ENCODE measurements around the gene AOC3.
"Not testable (repeated sequence)": the region's sequence is repeated elsewhere in the genome, so short reads cannot be mapped to it uniquely, and the experiment has no call there.

The AOC3 gene

DNA sequence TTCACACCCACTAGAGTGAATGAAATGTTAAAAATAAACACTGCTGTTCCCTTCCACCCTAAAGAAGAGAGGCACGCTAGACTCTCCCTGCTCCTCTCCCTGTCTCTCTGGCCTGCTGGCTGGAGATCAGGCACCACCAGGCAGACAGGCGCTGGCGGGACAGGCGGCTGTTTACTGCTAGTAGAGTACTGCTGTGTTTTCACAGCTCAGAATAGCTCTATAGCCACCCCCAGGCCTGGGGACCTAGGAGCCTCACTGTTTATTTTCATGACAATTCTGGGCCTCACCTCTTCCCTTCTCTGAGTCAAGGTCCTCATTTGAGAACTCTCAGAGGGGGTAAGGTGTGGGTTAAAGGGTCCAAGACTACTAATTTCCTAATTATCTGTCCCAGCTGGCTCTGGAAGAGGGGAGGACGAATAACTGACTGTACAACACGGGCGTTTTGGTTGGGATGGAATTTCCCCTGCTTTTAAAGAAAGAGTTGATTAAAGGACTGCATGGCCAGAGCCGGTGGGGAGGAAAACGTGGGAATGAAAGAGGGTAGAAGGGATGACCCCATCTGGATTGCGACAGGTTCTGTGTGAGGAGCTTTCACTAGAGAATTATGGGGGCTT, 40.6 kb downstream of the AOC3 start:
- no peak overlapping the region for H3K9ac ChIP-seq (ENCODE audit: low read depth in 1 of 2, low read length in 2 of 2)
- H3K36me3 ChIP-seq (ENCODE audit: control insufficient read depth in 1 of 2, insufficient read depth in 2 of 2, low read length in 2 of 2) = no peaks in the 10 kb centered on the region
- H3K9me3 ChIP-seq (ENCODE audit: control insufficient read depth in 1 of 2, low read length in 2 of 2) = no peaks in the 10 kb centered on the region
- H3K27me3 ChIP-seq (ENCODE audit: control insufficient read depth in 1 of 2, insufficient read depth in 2 of 2, low read length in 2 of 2) = no peaks in the 10 kb centered on the region
- H3K4me3 ChIP-seq (ENCODE audit: low read depth in 1 of 2, low read length in 2 of 2) = no peak overlapping the region
- H3K4me1 ChIP-seq (ENCODE audit: control insufficient read depth in 1 of 2, insufficient read depth in 2 of 2, low read length in 2 of 2) = peaks cover 28 to 30% of the 10 kb centered on the region in 2 donors
- no peak overlapping the region for H3K27ac ChIP-seq (ENCODE audit: low read depth, low read length)

DNA sequence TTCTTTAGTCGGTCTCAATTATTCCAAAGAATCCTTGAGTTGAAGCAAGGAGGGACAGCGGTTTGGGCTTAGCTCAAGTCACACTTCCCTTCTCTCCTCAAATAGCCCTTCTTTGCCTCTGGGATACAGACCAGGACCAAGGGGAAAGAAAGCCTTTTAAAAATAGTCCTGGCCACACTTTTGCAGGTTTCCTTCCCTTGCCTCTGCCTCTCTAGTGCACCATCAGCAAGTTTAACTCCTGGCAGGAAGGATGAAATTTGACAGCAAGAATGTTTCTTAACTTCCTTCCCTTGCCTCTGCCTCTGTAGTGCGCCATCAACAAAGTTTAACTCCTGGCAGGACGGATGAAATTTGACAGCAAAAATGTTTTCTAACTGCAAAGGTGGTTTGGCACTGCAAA, 42.4 kb downstream of the AOC3 start:
- Histone ChIP-seq H3K9me3 (ENCODE audit: control insufficient read depth in 1 of 2, low read length in 2 of 2) (no peaks in the 10 kb centered on the region), H3K27me3 (ENCODE audit: control insufficient read depth in 1 of 2, insufficient read depth in 2 of 2, low read length in 2 of 2) (no peaks in the 10 kb centered on the region), H3K4me1 (ENCODE audit: control insufficient read depth in 1 of 2, insufficient read depth in 2 of 2, low read length in 2 of 2) (peaks cover 23 to 29% of the 10 kb centered on the region in 2 donors), H3K4me3 (ENCODE audit: low read depth in 1 of 2, low read length in 2 of 2) (no peak overlapping the region), H3K36me3 (ENCODE audit: control insufficient read depth in 1 of 2, insufficient read depth in 2 of 2, low read length in 2 of 2) (no peaks in the 10 kb centered on the region), H3K27ac (ENCODE audit: low read depth, low read length) (no peak overlapping the region), H3K9ac (ENCODE audit: low read depth in 1 of 2, low read length in 2 of 2) (no peak overlapping the region)

DNA sequence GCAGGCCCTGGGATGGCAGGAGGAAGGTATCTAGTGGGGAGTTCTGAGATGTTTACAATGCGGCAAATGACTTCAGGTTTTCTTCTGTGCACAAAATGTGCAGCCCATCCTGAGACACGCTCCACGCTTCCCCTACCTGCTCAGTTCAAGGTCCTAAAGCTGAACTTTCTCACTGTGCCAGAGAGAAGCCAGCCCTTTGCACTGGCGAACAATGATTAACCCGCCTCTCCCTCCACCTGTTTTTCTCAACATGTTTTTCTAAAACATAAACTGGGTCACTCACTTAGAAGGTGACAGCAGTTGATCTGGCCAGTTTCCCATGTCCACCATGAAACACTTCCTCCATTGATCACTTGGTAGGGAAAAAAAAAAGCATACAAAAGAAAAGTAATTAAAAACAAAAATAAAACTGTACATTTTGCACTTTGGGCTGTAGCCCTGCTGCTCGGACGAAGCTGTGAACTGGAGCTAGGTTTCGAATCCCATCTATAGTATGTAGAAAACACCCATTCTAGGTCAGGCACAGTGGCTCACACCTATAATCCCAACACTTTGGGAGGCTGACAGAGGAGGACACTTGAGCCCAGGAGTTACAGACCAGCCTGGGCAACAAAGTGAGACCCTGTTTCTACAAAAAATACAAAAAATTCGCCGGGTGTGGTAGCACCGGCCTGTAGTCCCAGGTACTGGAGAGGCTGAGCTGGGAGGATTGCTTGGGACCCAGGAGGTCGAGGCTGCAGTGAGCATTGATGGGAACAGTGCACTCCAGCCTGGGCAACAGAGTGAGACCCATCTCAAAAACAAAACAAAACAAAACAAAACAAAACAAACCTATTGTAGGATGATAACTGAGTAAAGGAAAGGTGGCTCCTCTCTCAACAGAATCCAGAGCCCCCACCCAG, 43.5 kb downstream of the AOC3 start:
- Histone ChIP-seq H3K36me3 (ENCODE audit: control insufficient read depth in 1 of 2, insufficient read depth in 2 of 2, low read length in 2 of 2) (no peaks in the 10 kb centered on the region), H3K27me3 (ENCODE audit: control insufficient read depth in 1 of 2, insufficient read depth in 2 of 2, low read length in 2 of 2) (no peaks in the 10 kb centered on the region), H3K27ac (ENCODE audit: low read depth, low read length) (no peak overlapping the region), H3K4me3 (ENCODE audit: low read depth in 1 of 2, low read length in 2 of 2) (peak overlapping the region in 1 of 2 donors; percentile 50), H3K9ac (ENCODE audit: low read depth in 1 of 2, low read length in 2 of 2) (no peak overlapping the region), H3K4me1 (ENCODE audit: control insufficient read depth in 1 of 2, insufficient read depth in 2 of 2, low read length in 2 of 2) (peaks cover 23 to 33% of the 10 kb centered on the region in 2 donors), H3K9me3 (ENCODE audit: control insufficient read depth in 1 of 2, low read length in 2 of 2) (no peaks in the 10 kb centered on the region)

DNA sequence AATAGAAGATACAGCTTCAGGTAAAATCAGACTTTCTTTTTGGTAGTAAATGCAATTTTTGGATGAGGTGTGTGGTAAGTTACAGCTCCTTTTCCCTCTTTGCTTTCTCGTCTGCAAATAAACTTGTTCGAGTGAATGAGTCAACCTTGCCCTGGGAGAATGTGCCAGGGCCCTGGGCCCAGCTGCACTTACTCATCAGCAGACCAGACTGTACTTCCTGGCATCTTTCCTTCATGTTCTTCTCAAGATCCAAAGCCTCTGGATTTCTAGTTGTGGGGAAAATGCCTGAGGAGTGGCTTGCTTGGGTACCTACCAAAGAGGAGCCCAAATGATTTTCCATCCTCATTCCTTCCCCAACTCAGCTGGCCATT, 44.2 kb downstream of the AOC3 start:
- Histone ChIP-seq H3K9ac (ENCODE audit: low read depth in 1 of 2, low read length in 2 of 2) (no peak overlapping the region), H3K9me3 (ENCODE audit: control insufficient read depth in 1 of 2, low read length in 2 of 2) (no peaks in the 10 kb centered on the region), H3K4me1 (ENCODE audit: control insufficient read depth in 1 of 2, insufficient read depth in 2 of 2, low read length in 2 of 2) (peaks cover 23 to 33% of the 10 kb centered on the region in 2 donors), H3K27ac (ENCODE audit: low read depth, low read length) (no peak overlapping the region), H3K4me3 (ENCODE audit: low read depth in 1 of 2, low read length in 2 of 2) (no peak overlapping the region), H3K27me3 (ENCODE audit: control insufficient read depth in 1 of 2, insufficient read depth in 2 of 2, low read length in 2 of 2) (no peaks in the 10 kb centered on the region), H3K36me3 (ENCODE audit: control insufficient read depth in 1 of 2, insufficient read depth in 2 of 2, low read length in 2 of 2) (no peaks in the 10 kb centered on the region)

DNA sequence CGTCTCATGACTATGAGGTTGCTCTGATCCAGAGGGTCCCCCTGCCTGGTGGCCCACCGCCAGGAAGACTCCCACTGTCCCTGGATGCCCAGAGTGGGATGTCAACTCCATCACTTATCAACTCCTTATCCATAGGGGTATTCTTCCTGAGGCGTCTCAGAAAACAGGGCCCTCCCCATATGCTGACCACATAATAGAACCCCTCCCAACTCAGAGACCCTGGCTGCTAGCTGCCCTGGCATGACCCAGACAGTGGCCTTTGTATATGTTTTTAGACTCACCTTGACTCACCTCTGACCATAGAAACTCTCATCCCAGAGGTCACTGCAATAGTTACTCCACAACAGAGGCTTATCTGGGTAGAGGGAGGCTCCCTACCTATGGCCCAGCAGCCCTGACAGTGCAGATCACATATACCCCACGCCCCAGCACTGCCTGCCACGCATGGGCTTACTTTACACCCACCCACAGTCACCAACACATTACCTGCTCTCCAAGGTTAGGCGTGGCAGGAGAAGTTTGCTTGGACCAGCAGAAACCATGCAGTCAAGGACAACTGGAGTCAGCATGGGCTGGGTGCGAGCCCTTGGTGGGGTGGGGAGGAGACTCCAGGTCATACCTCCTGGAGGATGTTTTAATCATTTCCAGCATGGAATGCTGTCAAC, 47.3 kb downstream of the AOC3 start:
- Histone ChIP-seq H3K27me3 (ENCODE audit: control insufficient read depth in 1 of 2, insufficient read depth in 2 of 2, low read length in 2 of 2) (no peaks in the 10 kb centered on the region), H3K4me3 (ENCODE audit: low read depth in 1 of 2, low read length in 2 of 2) (no peak overlapping the region), H3K27ac (ENCODE audit: low read depth, low read length) (no peak overlapping the region), H3K36me3 (ENCODE audit: control insufficient read depth in 1 of 2, insufficient read depth in 2 of 2, low read length in 2 of 2) (no peaks in the 10 kb centered on the region), H3K9ac (ENCODE audit: low read depth in 1 of 2, low read length in 2 of 2) (no peak overlapping the region), H3K4me1 (ENCODE audit: control insufficient read depth in 1 of 2, insufficient read depth in 2 of 2, low read length in 2 of 2) (peaks cover 15 to 33% of the 10 kb centered on the region in 2 donors), H3K9me3 (ENCODE audit: control insufficient read depth in 1 of 2, low read length in 2 of 2) (no peaks in the 10 kb centered on the region)

DNA sequence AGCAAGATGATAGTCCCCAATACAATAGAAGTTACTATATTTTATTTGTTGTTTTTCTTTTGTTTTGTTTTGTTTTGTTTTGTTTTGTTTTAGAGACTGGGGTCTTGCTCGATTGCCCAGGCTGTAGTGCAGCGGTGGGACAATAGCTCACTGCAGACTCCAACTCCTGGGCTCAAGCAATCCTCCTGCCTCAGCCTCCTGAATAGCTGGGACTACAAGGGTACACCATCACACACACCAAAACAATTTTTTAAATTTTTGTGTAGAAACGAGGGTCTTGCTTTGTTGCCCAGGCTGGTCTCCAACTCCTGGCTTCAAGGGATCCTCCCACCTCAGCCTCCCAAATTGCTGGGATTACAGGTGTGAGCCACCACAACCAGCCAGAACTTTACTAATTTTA, 49.0 kb downstream of the AOC3 start:
- H3K36me3 ChIP-seq (ENCODE audit: control insufficient read depth in 1 of 2, insufficient read depth in 2 of 2, low read length in 2 of 2); H3K27ac ChIP-seq (ENCODE audit: low read depth, low read length); H3K27me3 ChIP-seq (ENCODE audit: control insufficient read depth in 1 of 2, insufficient read depth in 2 of 2, low read length in 2 of 2); H3K9me3 ChIP-seq (ENCODE audit: control insufficient read depth in 1 of 2, low read length in 2 of 2); H3K9ac ChIP-seq (ENCODE audit: low read depth in 1 of 2, low read length in 2 of 2); H3K4me3 ChIP-seq (ENCODE audit: low read depth in 1 of 2, low read length in 2 of 2): not testable (repeated sequence)
- peaks cover 1 to 22% of the 10 kb centered on the region in 2 donors for H3K4me1 ChIP-seq (ENCODE audit: control insufficient read depth in 1 of 2, insufficient read depth in 2 of 2, low read length in 2 of 2)

DNA sequence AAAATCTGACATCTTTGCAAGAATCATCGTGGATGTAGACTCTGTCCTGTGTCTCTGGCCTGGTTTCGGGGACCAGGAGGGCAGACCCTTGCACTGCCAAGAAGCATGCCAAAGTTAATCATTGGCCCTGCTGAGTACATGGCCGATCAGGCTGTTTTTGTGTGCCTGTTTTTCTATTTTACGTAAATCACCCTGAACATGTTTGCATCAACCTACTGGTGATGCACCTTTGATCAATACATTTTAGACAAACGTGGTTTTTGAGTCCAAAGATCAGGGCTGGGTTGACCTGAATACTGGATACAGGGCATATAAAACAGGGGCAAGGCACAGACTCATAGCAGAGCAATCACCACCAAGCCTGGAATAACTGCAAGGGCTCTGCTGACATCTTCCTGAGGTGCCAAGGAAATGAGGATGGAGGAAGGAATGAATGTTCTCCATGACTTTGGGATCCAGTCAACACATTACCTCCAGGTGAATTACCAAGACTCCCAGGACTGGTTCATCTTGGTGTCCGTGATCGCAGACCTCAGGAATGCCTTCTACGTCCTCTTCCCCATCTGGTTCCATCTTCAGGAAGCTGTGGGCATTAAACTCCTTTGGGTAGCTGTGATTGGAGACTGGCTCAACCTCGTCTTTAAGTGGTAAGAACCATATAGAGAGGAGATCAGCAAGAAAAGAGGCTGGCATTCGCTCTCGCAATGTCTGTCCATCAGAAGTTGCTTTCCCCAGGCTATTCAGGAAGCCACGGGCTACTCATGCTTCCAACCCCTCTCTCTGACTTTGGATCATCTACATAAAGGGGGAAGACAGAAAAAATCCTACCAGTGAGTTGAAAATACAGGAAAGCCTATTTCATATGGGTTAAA, 49.7 kb downstream of the AOC3 start, which contains the start of gene G6PC1:
Gene G6PC1 (plus strand): TSS at position 340 of the 872 bp plus-strand sequence. CDS start 78 bp downstream, at position 418.
- no peak within 1 kb of the TSS for H3K27ac ChIP-seq (ENCODE audit: low read depth, low read length)
- peak within 1 kb of the TSS; percentile 51 to 57 for H3K4me3 ChIP-seq (ENCODE audit: low read depth in 1 of 2, low read length in 2 of 2)
- peak within 1 kb of the TSS in 1 of 2 donors; percentile 31 for H3K9ac ChIP-seq (ENCODE audit: low read depth in 1 of 2, low read length in 2 of 2)
- H3K9me3 ChIP-seq (ENCODE audit: control insufficient read depth in 1 of 2, low read length in 2 of 2) = no peaks in the 10 kb centered on the region
- no peaks in the 10 kb centered on the region for H3K27me3 ChIP-seq (ENCODE audit: control insufficient read depth in 1 of 2, insufficient read depth in 2 of 2, low read length in 2 of 2)
- H3K4me1 ChIP-seq (ENCODE audit: control insufficient read depth in 1 of 2, insufficient read depth in 2 of 2, low read length in 2 of 2) = peaks cover 0 to 15% of the 10 kb centered on the region in 2 donors
- H3K36me3 ChIP-seq (ENCODE audit: control insufficient read depth in 1 of 2, insufficient read depth in 2 of 2, low read length in 2 of 2) = no peaks in the 10 kb centered on the region

DNA sequence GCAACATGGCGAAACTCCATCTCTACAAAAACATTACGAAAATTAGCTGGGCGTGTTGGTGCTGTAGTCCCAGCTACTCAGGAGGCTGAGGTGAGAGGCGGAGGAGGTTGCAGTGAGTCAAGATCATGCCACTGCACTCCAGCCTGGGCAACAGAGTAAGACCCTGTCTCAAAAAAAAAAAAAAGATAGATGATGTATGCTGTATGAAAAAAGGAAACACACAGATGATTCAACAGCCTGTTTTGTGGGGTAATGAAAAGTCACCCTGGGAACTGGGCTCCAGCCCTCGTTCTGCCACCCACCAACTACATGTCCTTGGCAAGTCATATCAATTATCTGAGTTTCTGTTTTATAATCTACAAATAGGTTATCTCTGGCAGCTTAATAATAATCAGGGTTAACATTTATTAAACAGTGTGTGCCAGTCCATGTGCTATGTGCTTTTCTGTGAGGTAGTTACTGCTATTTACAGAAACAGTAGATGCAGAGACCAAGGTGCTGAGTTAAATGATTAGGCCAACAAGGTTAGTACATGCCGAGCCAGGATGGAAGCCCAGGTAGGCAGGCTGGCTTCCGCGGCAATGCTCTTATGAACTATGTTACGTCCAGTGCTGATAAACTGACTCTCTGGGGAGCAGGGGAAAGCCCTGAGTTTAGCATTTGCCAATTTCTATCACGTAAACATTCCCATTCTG, 50.7 kb downstream of the AOC3 start:
- H3K9ac ChIP-seq (ENCODE audit: low read depth in 1 of 2, low read length in 2 of 2) = peak overlapping the region in 1 of 2 donors; percentile 31

DNA sequence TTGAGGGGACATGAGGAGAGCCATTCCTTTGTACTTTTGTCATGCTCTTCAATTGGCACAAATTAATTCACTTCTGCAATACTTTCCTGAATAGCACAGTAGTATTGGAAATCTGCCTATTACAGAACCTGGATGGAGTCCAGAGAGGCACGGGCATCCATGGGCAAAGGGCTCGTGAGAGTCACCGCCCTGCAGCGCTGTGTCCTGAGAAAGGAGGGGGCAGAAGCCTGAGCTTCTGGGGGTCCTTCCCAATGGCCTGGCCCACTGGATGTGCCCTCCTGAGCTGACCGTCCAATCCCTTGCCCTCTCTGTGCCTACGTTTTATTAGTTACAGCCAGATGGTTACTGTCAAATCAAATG, 53.1 kb downstream of the AOC3 start:
- Histone ChIP-seq H3K9me3 (ENCODE audit: control insufficient read depth in 1 of 2, low read length in 2 of 2) (no peaks in the 10 kb centered on the region), H3K4me3 (ENCODE audit: low read depth in 1 of 2, low read length in 2 of 2) (no peak overlapping the region), H3K27me3 (ENCODE audit: control insufficient read depth in 1 of 2, insufficient read depth in 2 of 2, low read length in 2 of 2) (peaks cover 0 to 5% of the 10 kb centered on the region in 2 donors), H3K27ac (ENCODE audit: low read depth, low read length) (no peak overlapping the region), H3K9ac (ENCODE audit: low read depth in 1 of 2, low read length in 2 of 2) (no peak overlapping the region), H3K36me3 (ENCODE audit: control insufficient read depth in 1 of 2, insufficient read depth in 2 of 2, low read length in 2 of 2) (no peaks in the 10 kb centered on the region), H3K4me1 (ENCODE audit: control insufficient read depth in 1 of 2, insufficient read depth in 2 of 2, low read length in 2 of 2) (peaks cover 0 to 9% of the 10 kb centered on the region in 2 donors)

More for the DNA sequence above, 50.7 kb downstream of the AOC3 start:
- H3K4me3 ChIP-seq (ENCODE audit: low read depth in 1 of 2, low read length in 2 of 2) = peak overlapping the region; percentile 51 to 57
- H3K4me1 ChIP-seq (ENCODE audit: control insufficient read depth in 1 of 2, insufficient read depth in 2 of 2, low read length in 2 of 2) = peaks cover 0 to 15% of the 10 kb centered on the region in 2 donors
- no peaks in the 10 kb centered on the region for H3K9me3 ChIP-seq (ENCODE audit: control insufficient read depth in 1 of 2, low read length in 2 of 2)
- no peaks in the 10 kb centered on the region for H3K36me3 ChIP-seq (ENCODE audit: control insufficient read depth in 1 of 2, insufficient read depth in 2 of 2, low read length in 2 of 2)
- no peak overlapping the region for H3K27ac ChIP-seq (ENCODE audit: low read depth, low read length)
- H3K27me3 ChIP-seq (ENCODE audit: control insufficient read depth in 1 of 2, insufficient read depth in 2 of 2, low read length in 2 of 2) = no peaks in the 10 kb centered on the region
